ENCODE measurements around the gene HOXB13. TPM values are rescaled to one million over a fixed set of nuclear protein-coding genes. Genes with fewer than 3 reads are reported as not detected.

HOXB13 gene
- total RNA-seq, 2 donors from 2014 or later, result not detected

DNA sequence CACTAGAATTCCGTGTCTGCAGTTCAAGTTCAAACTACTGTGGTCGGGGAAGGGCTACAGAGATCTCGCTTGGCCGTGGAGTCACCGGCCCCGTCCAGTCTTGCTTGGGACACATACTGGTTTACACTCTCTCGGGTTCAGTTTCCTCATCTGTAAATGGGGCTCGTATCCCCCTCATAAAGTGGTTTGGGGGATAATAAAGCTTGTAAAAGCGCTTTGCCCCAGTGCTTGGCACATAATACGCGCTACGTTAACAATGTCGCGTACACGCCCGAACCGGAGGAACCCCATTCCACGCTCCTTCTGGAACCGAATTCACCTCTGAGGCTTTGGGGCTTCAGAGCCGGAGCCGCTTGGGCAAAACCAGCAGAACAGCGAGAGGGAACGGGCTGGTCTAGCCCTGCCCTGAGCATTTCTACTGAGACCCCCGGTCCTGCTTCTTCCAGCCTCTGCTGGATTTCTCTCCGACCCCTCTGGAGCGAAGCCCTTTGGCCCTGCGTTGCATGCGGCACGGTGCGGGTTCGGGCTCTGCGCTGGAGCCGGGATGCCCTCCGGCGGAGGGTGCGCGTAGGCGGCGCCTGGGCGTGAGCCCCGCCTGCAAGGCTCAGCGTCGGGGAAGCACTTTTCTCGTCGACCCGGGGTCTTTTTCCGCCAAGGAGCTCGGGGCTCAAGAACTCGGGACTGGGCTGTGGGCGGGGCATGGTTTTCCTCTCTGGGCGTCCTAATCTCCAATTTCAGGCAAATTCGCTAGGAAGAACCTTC lies 26.1 kb upstream of the HOXB13 start:
- Mint-ChIP-seq H3K4me1 (ENCODE audit: low read depth) (peaks cover 15% of the 10 kb centered on the region), H3K36me3 (ENCODE audit: insufficient read depth in 2 of 2) (no peaks in the 10 kb centered on the region), H3K9me3 (no peaks in the 10 kb centered on the region), H3K27ac (no peak overlapping the region), H3K4me3 (peak overlapping the region in 1 of 2 donors; percentile 27), H3K27me3 (ENCODE audit: low read depth) (peaks cover 88% of the 10 kb centered on the region)
- ATAC-seq (replicated peaks in 1 of 2) (no peak), DNase-seq (no peak)

DNA sequence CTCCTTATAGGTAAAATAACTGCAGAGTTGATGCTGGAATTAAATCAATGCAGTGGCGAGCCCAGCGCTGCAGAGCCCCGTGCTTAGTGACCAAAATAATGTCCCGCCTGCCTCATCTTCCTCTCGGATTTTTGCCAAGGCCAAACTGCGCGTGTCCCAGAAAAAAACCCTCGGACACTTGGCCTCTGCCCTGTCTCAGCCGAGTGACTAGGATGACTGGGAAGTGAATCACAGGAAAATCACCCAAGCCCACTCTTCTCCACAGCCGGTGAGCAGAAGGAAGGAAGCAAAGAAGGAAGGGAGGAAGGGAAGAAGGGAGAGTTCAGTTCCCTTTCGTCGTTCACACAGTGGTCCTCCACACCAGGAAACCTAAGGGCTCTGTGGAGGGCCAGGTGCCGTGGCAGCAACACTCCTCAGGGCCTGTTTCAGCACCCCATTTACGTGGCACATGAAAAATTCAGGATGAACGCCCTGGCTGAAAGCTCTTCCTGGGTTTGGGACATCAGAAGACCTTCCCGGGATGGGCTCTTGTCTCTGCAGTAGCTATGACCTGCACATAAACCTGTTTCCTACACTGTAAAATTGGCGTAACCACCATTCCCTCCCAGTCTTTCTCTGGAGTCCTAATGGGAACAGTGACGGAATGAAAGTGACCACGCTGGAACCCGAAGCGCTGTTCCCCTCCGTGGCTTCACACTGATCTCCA lies 25.4 kb upstream of the HOXB13 start:
- Mint-ChIP-seq H3K9me3 (no peaks in the 10 kb centered on the region), H3K36me3 (ENCODE audit: insufficient read depth in 2 of 2) (peaks cover 2 to 3% of the 10 kb centered on the region in 2 donors), H3K27ac (no peak overlapping the region), H3K4me3 (no peak overlapping the region), H3K4me1 (ENCODE audit: low read depth) (peaks cover 15% of the 10 kb centered on the region), H3K27me3 (ENCODE audit: low read depth) (peaks cover 88% of the 10 kb centered on the region)
- ATAC-seq (replicated peaks in 1 of 2) (no peak), DNase-seq (no peak)

DNA sequence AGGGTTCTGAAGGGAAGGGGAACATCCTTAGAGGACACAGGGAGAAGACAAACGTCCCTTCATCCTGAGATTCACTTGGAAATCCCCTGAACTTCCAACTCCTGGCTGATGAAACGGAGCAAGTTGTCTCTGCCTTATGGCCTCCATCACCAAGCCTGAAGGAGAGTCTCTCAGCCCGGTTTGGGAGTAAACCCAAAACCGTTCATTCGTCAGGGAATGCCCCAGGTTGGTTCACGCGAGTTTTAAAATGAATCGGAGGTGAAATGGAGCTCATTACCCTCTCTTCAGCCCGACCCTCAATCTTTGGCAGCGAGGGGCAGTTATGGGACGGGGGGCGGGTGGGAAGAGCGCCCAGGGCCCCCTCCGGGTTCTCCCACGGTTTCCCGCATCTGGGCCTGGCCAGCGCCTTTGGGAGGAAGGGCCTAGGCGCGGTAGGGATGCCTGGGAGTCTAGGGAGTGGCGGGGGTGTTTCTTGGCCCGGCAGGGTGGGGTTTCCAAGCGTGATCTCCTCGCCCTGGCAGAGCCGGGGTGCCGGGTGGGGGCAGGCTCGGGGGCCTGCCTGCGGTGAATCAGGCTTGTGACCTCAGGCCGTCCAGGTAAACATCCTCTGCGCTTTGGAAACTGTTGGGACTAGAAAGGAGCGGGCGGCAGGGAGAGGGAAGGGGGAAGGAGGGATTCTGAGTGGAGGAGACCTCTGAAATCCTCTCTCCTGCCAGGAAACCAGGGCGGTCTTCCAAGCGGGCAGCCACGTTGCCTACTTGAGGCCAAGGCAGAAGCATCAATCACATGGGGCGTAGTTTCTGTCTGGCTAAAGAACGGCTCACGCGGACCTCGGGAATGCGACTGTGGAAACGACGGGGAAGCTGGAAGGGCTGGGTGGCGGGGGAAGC lies 24.1 kb upstream of the HOXB13 start:
- ATAC-seq (replicated peaks in 1 of 2), result no peak

DNA sequence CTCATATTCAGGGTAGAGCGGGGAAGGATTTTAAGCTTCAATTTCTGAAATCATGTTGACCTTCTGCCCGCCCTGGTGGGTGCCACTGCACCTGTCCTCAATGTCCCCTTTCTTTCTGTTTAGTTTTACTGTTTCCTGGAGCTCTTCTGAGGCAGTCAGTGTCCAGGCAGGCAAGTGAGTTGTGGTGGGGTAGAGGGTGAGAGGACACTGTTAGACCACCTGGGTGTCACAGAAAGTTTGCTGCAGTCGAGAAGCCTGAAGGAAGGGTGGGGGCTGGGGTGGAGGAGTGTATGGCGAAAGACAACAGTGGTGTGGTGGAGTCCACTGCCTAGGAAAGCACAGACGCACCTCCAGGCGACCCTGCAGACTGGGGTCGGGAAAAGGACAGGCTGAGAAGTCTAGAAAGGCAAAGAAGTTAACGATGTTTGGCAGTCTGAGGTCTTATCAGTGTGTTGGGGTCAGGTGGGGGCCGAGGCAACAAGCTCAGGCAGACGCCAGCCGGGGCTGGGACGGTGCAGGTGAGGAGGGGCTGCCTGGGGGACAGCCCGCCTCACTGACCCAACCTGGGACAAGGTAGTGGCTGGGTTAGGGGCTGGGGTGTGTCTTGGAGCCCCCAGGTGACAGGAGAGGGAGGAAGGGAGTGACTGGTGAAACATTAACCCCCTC lies 23.3 kb upstream of the HOXB13 start:
- Mint-ChIP-seq H3K9me3 (no peaks in the 10 kb centered on the region), H3K27ac (no peak overlapping the region), H3K4me3 (no peak overlapping the region), H3K36me3 (ENCODE audit: insufficient read depth in 2 of 2) (peaks cover 2 to 3% of the 10 kb centered on the region in 2 donors), H3K4me1 (ENCODE audit: low read depth) (peaks cover 15% of the 10 kb centered on the region), H3K27me3 (ENCODE audit: low read depth) (peaks cover 94% of the 10 kb centered on the region)
- no peak for ATAC-seq (replicated peaks in 1 of 2)
- DNase-seq, result no peak

More for the DNA sequence above, 24.1 kb upstream of the HOXB13 start:
- H3K27me3 Mint-ChIP-seq (ENCODE audit: low read depth), result peaks cover 92% of the 10 kb centered on the region
- DNase-seq, result no peak
- H3K4me1 Mint-ChIP-seq (ENCODE audit: low read depth), result peaks cover 15% of the 10 kb centered on the region
- H3K9me3 Mint-ChIP-seq, result no peaks in the 10 kb centered on the region
- H3K4me3 Mint-ChIP-seq, result peak overlapping the region in 1 of 2 donors; percentile 12
- H3K36me3 Mint-ChIP-seq (ENCODE audit: insufficient read depth in 2 of 2), result peaks cover 2 to 3% of the 10 kb centered on the region in 2 donors
- no peak overlapping the region for H3K27ac Mint-ChIP-seq

DNA sequence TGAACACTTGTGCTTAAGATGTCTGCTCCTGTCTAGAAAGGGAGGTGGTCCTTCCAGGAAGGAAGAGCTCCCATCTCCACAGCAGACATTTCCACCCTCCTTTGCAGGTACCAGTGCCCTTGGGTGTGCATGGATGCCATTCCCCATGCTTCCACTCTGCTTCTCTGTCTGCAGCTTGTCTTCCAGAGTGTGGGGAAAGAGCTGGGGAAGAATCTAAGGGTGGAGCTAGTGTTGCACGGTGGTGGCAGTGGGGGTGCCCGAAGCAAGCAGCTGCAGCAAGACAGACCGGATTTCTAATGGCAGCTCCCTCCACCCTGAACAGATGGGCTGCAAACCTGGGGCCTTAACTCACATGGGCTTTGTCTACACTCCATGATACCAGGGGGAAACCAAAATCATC lies 22.6 kb upstream of the HOXB13 start:
- no peak overlapping the region for H3K4me3 Mint-ChIP-seq
- ATAC-seq (replicated peaks in 1 of 2) (no peak), DNase-seq (no peak)
- H3K27me3 Mint-ChIP-seq (ENCODE audit: low read depth), result peaks cover 94% of the 10 kb centered on the region
- peaks cover 2 to 3% of the 10 kb centered on the region in 2 donors for H3K36me3 Mint-ChIP-seq (ENCODE audit: insufficient read depth in 2 of 2)
- H3K9me3 Mint-ChIP-seq, result no peaks in the 10 kb centered on the region
- H3K4me1 Mint-ChIP-seq (ENCODE audit: low read depth), result peaks cover 15% of the 10 kb centered on the region
- H3K27ac Mint-ChIP-seq, result no peak overlapping the region

DNA sequence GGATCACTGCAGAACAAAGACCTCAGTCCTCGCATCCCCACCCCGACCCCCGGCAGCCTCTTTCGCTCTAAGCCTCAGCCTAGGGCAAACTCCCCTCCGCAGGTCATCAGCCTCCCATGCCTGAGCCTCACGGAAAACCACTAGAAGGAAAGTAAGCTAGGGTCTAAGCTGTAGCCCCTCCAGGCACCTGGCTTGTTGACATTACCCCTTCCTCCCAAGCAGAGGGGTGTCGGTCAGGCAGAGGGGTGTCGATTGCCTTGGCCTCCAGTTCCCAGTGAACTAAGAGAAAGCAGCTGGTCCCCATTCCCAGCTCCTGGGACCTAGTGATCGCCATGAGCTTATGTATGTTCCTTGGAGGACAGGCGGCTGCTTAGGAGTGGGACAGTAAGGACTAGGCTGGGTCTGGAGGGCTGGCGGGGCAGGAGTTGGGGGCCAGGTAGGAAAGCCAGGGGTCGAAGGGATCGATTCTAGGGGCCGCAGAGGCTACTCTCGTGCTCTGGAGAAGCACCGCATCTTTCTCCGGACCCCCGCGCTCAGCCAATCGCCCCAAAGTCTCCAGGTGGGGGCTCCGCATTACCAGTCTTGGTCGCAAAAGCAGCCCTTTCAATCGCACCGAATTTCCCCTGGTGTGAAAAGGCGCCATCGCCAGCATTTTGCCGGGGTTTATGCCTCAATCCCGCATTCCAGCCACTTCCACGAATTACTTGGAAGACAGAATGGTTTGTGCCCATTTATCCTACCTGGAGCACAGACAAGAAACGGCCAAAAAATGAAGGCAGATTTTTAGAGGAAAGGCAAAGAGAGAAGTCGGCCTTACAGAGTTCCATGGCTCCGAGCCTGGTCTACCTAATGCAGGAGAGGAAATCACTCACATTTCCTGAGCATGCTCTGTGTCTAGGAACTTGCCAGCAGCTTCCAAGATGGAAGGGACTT lies 21.3 kb upstream of the HOXB13 start:
- Mint-ChIP-seq H3K4me1 (ENCODE audit: low read depth) (peaks cover 15% of the 10 kb centered on the region), H3K36me3 (ENCODE audit: insufficient read depth in 2 of 2) (peaks cover 2 to 3% of the 10 kb centered on the region in 2 donors), H3K27me3 (ENCODE audit: low read depth) (peaks cover 94% of the 10 kb centered on the region), H3K4me3 (no peak overlapping the region), H3K27ac (peak overlapping the region; percentile 79), H3K9me3 (no peaks in the 10 kb centered on the region)
- ATAC-seq (replicated peaks in 1 of 2) (no peak), DNase-seq (no peak)

DNA sequence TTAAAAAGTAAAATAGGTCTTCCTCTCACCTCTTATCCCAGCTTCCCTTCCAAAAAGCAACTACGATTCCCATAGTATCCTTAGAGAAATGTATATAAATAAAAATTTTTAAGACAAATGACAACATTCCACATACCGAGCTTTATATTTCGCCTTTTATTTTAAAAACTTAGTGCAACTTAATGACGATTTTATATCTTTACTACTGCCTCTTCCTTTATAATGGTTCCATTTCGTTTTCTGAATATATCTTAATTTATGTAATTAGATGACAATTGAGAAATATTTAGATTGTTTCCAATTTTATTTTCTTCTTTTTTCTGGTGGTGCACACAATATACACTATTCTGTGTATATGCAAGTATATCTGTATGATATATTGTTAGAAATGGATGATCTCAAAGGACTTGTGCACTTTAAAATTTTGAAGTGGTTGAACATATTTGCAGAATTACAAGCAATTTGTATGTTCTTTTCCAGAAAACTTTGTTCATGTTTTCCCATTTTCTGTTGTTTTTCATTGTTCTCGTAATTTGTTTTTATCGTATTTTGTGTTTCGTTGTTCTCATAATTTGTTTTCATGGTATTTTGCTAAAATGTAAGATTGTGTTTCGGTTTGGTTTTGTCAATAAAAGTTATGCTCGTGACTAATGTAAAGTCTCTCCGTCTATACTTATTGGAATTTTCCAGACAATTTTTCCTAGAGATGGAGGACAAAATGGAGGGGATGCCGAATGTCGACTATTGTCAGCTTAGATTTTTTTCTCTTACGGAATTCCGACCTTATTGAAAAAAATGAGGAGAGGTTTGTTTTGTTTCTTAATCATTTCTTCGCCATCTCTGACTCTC lies 20.4 kb upstream of the HOXB13 start:
- no peaks in the 10 kb centered on the region for H3K9me3 Mint-ChIP-seq
- peaks cover 12% of the 10 kb centered on the region for H3K4me1 Mint-ChIP-seq (ENCODE audit: low read depth)
- DNase-seq (no peak), ATAC-seq (replicated peaks in 1 of 2) (no peak)
- peaks cover 2 to 3% of the 10 kb centered on the region in 2 donors for H3K36me3 Mint-ChIP-seq (ENCODE audit: insufficient read depth in 2 of 2)
- H3K27me3 Mint-ChIP-seq (ENCODE audit: low read depth), result peaks cover 95% of the 10 kb centered on the region
- no peak overlapping the region for H3K4me3 Mint-ChIP-seq
- H3K27ac Mint-ChIP-seq, result peak overlapping the region; percentile 79

DNA sequence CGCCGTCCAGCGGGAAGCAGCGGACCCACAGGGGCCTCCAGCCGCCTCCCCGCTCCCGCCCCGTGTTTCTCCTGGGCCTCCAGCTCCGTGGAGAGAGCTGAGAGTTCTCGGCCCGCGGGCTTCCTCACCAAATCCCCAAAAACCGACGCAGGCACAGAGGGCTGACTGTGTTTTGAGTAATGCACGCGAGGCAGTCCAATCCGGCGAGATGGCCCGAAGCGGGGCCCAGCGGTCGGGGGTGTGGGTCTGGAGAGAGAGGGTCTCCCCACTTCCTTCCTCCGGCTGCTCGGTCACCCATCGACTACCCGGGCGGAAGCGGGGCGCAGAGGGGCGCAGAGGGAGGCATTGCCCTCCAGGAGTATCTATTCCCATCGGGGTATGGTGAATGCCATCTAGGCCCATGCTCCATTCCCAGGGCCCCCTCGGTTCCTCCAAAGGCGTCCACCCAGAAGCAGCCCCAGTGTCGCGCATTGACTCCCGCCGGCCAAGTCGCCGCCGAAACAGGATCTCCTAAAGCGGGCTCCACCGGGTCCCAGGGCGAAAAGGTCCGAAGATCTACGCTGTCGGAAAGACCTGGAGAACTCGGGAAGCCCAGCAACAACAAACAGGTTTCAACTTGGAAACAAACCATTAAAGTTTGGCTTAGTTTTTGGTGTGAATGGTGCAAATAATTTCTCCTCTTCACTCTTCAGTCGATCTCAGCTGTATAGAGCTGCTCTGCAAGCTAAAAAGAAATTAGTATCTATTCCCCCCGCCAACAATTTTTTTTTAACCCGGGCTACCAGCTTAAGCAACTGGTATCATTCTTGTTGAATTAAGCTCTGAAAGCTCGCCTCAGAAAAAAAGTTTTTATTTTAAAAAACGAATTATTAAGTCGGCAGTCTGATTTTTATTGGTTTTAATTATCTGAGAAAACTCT lies 19.2 kb upstream of the HOXB13 start:
- H3K27ac Mint-ChIP-seq, result no peak overlapping the region
- no peaks in the 10 kb centered on the region for H3K4me1 Mint-ChIP-seq (ENCODE audit: low read depth)

DNA sequence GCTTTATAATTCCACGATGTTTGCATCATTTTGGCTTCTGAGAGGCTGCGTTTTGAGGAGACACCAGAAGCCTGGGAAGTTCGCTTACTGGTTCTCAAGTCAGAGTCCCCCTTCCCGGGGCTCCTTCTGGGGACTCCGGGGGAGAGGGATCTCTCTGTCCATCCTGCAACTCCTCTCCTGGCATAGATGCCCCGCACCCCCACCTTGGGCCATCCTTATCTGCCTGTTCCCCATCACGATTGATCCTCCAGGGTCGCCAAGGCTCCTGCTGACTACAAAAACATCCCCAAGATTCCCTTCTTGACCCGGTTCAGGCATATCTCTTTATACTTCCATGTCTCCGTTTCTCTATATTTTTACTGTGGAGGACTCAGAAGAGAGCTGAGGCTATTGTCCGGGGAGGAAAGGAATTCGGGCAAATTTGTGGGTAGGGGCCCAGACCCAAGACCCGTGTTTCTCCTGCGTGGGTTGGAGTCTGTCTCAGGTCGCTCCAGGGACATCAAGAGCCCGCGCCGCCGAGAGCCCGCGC lies 18.4 kb upstream of the HOXB13 start:
- no peak overlapping the region for H3K4me3 Mint-ChIP-seq
- peaks cover 2 to 3% of the 10 kb centered on the region in 2 donors for H3K36me3 Mint-ChIP-seq (ENCODE audit: insufficient read depth in 2 of 2)
- DNase-seq, result no peak
- H3K9me3 Mint-ChIP-seq, result no peaks in the 10 kb centered on the region
- peak overlapping the region; percentile 40 for H3K27ac Mint-ChIP-seq
- no peaks in the 10 kb centered on the region for H3K4me1 Mint-ChIP-seq (ENCODE audit: low read depth)
- peaks cover 95% of the 10 kb centered on the region for H3K27me3 Mint-ChIP-seq (ENCODE audit: low read depth)
- no peak for ATAC-seq (replicated peaks in 1 of 2)

More for the DNA sequence above, 19.2 kb upstream of the HOXB13 start:
- H3K9me3 Mint-ChIP-seq, result no peaks in the 10 kb centered on the region
- peaks cover 2 to 3% of the 10 kb centered on the region in 2 donors for H3K36me3 Mint-ChIP-seq (ENCODE audit: insufficient read depth in 2 of 2)
- ATAC-seq (replicated peaks in 1 of 2) (no peak), DNase-seq (no peak)
- peak overlapping the region in 1 of 2 donors; percentile 6 for H3K4me3 Mint-ChIP-seq
- H3K27me3 Mint-ChIP-seq (ENCODE audit: low read depth), result peaks cover 95% of the 10 kb centered on the region
